Peyer's patch (tissue), 4 donors: ENCODE results near the gene CDS2. TPM values are rescaled to one million over a fixed set of nuclear protein-coding genes. Genes with fewer than 3 reads are reported as not detected.

Source experiments
- DNase-seq, 3 donors: peaks; one replicate each; pipeline ENCODE4 v3.0.0-alpha.2; 2017 to 2019
- H3K27ac ChIP-seq, 4 donors: fragments of 200-600 bp; sonication (generic); one replicate each; pipeline ENCODE4 v1.5.1; 2016 to 2019
- H3K27me3 ChIP-seq, 2 donors: fragments of 200-600 bp; sonication (generic); one replicate each; pipeline ENCODE4 v1.5.1; 2019
- H3K36me3 ChIP-seq, 3 donors: fragments of 200-600 bp; sonication (generic); one replicate each; pipeline ENCODE4 v1.5.1; 2016 to 2019
- H3K4me1 ChIP-seq, 4 donors: fragments of 200-600 bp; sonication (generic); one replicate each; pipeline ENCODE4 v1.5.1; 2016 to 2019
- H3K4me3 ChIP-seq, 4 donors: fragments of 200-600 bp; sonication (generic); 1 replicate in 3 of 4; 2 replicates in 1 of 4; pipeline ENCODE4 v1.5.1; 2016 to 2019; ENCODE audit warnings: mild to moderate bottlenecking in 1 of 4
- H3K9me3 ChIP-seq, 4 donors: fragments of 200-600 bp; sonication (generic); one replicate each; pipeline ENCODE4 v1.5.1; 2016 to 2019; ENCODE audit warnings: mild to moderate bottlenecking in 1 of 4
- POLR2A ChIP-seq, 2 donors: fragments of 450-650 bp; IDR thresholded peaks; one replicate each; pipeline ENCODE4 v1.5.1; 2017; ENCODE audit warnings: antibody characterized with exemption in 2 of 2, mild to moderate bottlenecking in 2 of 2, moderate library complexity in 2 of 2
- total RNA-seq, 4 donors: library from RNA; depleted of rRNA; stranded (reverse); fragments of >200 nt; gene quantifications; one replicate each; pipeline ENCODE4 v1.1.0, GENCODE V29; 2016
- TF ChIP-seq, protein P1 (sequence below), 6 experiments: fragments of 450-650 bp in 4 of 6; fragments of 200-600 bp in 2 of 6; sonication (generic) in 1 of 6; IDR thresholded peaks; one replicate each; pipeline ENCODE4 v1.5.1; 2017 to 2019; ENCODE audit warnings: antibody characterized with exemption in 6 of 6, mild to moderate bottlenecking in 3 of 6, moderate library complexity in 1 of 6

CDS2 gene
- total RNA-seq, 4 donors from 2014 or later: 18.2 to 24.6 (median 22.2) TPM

DNA sequence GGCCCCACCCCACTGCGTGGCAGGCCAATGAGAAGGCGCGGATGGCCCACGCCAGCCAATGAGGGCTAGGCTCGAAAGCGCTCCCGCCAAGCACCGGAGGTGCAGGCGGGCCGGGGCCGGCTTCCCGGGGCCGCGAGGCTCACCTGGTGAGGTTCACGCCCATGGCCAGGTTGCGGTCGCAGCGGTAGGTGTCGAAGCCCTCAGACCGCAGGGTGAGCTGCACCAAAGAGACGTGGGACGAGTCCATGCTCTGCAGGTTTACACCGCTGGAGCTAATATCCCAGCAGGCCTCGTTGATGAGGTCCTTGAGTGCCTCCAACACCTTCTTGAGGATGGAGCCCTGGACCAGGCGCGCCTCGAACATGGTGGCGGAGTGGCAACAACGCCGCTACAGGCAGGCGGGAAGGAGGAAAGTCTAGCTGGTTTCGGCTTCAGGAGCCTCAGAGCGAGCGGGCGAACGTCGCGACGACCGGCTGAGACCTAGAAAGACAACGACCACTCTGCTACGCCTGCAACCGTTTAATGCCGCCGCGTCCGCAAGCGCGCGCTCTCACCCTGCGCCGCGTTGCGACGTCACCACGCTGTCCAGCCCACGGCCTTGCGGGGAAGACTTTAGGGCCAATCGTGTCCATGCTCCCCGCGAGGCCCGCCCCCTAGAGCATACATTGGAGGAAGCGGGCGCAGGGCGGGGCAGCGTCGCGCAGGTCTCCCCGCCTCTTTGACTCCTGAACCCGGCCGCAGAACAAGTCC is 7.2 kb upstream of the CDS2 start, which contains the start of gene PCNA:
PCNA (minus strand) TSS at position 524 of the 750 bp plus-strand sequence; CDS start at position 364, 160 bp downstream.
- peak; percentile 86 to 92 for TF ChIP-seq POLR2A (IDR thresholded peaks at IDR 0.05)
- TF ChIP-seq, protein P1, sequence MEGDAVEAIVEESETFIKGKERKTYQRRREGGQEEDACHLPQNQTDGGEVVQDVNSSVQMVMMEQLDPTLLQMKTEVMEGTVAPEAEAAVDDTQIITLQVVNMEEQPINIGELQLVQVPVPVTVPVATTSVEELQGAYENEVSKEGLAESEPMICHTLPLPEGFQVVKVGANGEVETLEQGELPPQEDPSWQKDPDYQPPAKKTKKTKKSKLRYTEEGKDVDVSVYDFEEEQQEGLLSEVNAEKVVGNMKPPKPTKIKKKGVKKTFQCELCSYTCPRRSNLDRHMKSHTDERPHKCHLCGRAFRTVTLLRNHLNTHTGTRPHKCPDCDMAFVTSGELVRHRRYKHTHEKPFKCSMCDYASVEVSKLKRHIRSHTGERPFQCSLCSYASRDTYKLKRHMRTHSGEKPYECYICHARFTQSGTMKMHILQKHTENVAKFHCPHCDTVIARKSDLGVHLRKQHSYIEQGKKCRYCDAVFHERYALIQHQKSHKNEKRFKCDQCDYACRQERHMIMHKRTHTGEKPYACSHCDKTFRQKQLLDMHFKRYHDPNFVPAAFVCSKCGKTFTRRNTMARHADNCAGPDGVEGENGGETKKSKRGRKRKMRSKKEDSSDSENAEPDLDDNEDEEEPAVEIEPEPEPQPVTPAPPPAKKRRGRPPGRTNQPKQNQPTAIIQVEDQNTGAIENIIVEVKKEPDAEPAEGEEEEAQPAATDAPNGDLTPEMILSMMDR (IDR thresholded peaks at IDR 0.05): peak in 2 of 6 experiments; percentile 12 to 15
- Histone ChIP-seq H3K9me3 (no peaks in the 10 kb centered on the region), H3K4me1 (peaks cover 0 to 32% (median 8%) of the 10 kb centered on the region in 4 donors), H3K27me3 (no peaks in the 10 kb centered on the region), H3K36me3 (peaks cover 0 to 28% (median 0%) of the 10 kb centered on the region in 3 donors), H3K27ac (peak within 1 kb of the TSS; percentile 85 to 95 (median 92)), H3K4me3 (peak within 1 kb of the TSS; percentile 67 to 89 (median 76))
- peak; percentile 98 to 99 (median 99) for DNase-seq

DNA sequence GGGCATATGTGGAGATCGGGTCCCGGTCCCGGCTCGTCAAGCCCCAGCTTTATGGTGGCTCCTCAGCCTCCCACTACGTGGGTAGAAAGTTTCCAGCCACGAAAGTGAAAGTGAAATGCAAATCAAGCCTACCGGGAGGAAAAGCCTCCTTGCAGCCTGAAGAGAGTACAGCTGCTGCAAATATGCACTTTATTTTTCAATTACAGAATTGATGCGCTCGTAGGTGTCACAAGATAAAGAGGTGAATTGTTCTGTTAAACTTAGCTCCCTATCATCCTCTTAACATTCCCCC is 6.7 kb upstream of the CDS2 start:
- H3K27me3 ChIP-seq: no peaks in the 10 kb centered on the region
- peaks cover 0 to 32% (median 8%) of the 10 kb centered on the region in 4 donors for H3K4me1 ChIP-seq
- peak overlapping the region; percentile 85 to 95 (median 92) for H3K27ac ChIP-seq
- H3K9me3 ChIP-seq: no peaks in the 10 kb centered on the region
- peaks cover 0 to 22% (median 0%) of the 10 kb centered on the region in 3 donors for H3K36me3 ChIP-seq
- H3K4me3 ChIP-seq: peak overlapping the region; percentile 67 to 89 (median 76)
- TF ChIP-seq POLR2A (IDR thresholded peaks at IDR 0.05): no peak
- TF ChIP-seq, protein P1 (IDR thresholded peaks at IDR 0.05): no peak
- no peak for DNase-seq

DNA sequence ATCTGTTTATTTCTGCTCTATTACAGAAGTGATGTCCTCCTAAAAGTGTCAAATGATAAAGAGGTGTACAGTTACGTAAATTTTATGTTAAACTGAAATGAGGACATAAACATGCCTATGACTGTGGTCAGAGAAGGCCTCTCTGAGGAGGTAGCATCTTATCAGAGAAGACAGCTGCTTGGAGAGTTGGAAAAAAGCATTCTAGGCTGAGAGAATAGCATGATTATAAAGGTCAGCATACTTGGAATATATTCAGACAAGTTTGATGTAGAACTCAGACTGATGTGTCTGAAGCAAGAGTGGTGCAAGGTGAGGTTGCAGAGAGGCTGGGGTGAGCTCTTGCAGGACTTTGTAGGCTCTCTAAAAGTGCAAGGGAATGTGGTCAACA is 3.9 kb upstream of the CDS2 start:
- Histone ChIP-seq H3K27me3 (no peaks in the 10 kb centered on the region), H3K27ac (no peak overlapping the region), H3K4me1 (peaks cover 0 to 26% (median 13%) of the 10 kb centered on the region in 4 donors), H3K36me3 (no peaks in the 10 kb centered on the region), H3K9me3 (no peaks in the 10 kb centered on the region), H3K4me3 (no peak overlapping the region)
- TF ChIP-seq, protein P1 (IDR thresholded peaks at IDR 0.05): no peak
- no peak for DNase-seq

DNA sequence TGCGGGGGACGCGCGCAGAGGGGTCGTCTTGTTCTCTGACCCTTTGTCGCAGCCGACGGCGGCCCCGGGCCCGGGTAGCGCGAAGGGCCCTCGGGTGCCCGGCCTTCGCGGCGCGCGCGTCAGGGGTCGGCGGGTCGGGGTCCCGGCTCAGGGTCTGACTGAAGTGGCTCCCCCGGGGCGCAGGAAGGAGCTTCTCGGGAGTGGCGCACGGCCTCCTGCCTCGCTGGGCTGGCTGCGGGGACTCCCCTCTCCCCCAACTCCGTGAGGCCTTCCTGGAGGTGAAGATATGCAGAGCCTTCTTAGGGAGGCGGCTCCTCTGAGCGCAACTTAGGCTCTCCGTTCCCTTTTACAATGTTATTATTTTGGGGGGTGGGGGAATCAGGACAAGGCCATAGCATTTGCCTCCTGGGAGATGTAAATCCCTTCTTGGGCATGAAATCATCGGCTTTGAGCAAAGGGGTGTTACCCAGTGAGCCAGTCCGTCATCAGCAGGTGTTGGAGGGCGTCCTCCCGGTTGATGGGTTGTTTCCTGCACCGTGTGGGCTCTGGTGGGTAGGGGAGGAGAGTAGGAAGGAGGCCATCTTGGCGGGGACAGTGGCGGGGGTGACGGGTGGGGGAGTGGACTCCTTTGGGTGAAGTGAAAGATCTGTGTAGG is 523 bp downstream of the CDS2 start:
- peak overlapping the region; percentile 82 to 97 (median 88) for H3K4me3 ChIP-seq
- no peaks in the 10 kb centered on the region for H3K27me3 ChIP-seq
- no peaks in the 10 kb centered on the region for H3K36me3 ChIP-seq
- H3K27ac ChIP-seq: peak overlapping the region; percentile 94 to 99 (median 96)
- no peaks in the 10 kb centered on the region for H3K9me3 ChIP-seq
- TF ChIP-seq, protein P1 (IDR thresholded peaks at IDR 0.05): no peak
- TF ChIP-seq POLR2A (IDR thresholded peaks at IDR 0.05): no peak
- DNase-seq: peak; percentile 64 to 74 (median 70)
- H3K4me1 ChIP-seq: peaks cover 0 to 22% (median 10%) of the 10 kb centered on the region in 4 donors

DNA sequence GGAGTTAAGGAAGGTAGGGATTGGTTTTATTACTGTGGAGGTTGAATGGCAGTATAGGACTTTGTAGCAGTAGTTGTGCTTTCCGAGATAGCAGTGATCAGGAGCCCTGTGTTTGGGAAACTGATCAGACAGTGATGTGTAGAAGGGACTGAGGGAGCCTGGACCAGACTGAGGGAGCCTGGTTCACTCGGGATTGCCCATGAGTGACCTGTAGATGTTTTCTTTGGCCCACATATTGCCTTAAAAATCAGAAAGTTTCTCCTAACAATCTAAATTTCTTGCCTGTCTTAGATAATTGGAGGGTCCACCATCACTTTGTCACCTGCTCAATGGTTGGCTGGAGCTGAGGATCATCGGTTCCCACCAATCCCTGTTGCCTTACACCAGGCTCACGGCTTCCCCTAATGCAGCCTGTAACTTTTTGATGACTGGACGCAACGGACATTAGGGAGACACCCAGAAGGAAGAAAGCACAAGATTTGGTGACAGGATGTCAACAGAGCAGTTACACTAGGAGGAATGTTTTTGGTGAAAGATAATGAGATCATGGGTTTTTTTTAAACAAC is 1.1 kb downstream of the CDS2 start:
- no peak for TF ChIP-seq POLR2A (IDR thresholded peaks at IDR 0.05)
- TF ChIP-seq, protein P1 (IDR thresholded peaks at IDR 0.05): no peak
- no peaks in the 10 kb centered on the region for H3K9me3 ChIP-seq

More for the DNA sequence above, 1.1 kb downstream of the CDS2 start:
- Histone ChIP-seq H3K27ac (peak overlapping the region; percentile 94 to 99 (median 96)), H3K4me1 (peaks cover 0 to 22% (median 10%) of the 10 kb centered on the region in 4 donors), H3K36me3 (no peaks in the 10 kb centered on the region), H3K4me3 (peak overlapping the region; percentile 82 to 97 (median 88)), H3K27me3 (no peaks in the 10 kb centered on the region)
- no peak for DNase-seq
